GM10248 (cell line): ENCODE data around the gene IFT74.
"Not testable (repeated sequence)": the region's sequence is repeated elsewhere in the genome, so short reads cannot be mapped to it uniquely, and the experiment has no call there.

Experiments
- CTCF ChIA-PET: fragments of 300-600 bp; sonication (Branson Sonifier 250); formaldehyde crosslinking; extraction: SDS; loops from one replicate; lab custom pipeline; 2021; ENCODE audit warnings: antibody characterized with exemption; lab: Yijun Ruan, JAX
- POLR2A ChIA-PET: fragments of 350-650 bp; sonication (Branson Sonifier 250); formaldehyde crosslinking; extraction: SDS; loops from one replicate; lab custom pipeline; 2020; ENCODE audit warnings: antibody characterized with exemption; lab: Yijun Ruan, JAX
- DNase-seq: peaks from one replicate; pipeline ENCODE4 v3.0.0; 2012; ENCODE audit errors: extremely low spot score
- TF ChIP-seq, protein P1 (sequence below): IDR thresholded peaks from 2 replicates; pipeline ENCODE4 v1.5.1; 2012; ENCODE audit warnings: mild to moderate bottlenecking, low read depth; ENCODE audit errors: extremely low read depth, missing control alignments, control extremely low read depth

The IFT74 gene

GRCh38 chr9:27090231-27090630 is 134.0 kb downstream of the IFT74 start:
- TF ChIP-seq, protein P1, sequence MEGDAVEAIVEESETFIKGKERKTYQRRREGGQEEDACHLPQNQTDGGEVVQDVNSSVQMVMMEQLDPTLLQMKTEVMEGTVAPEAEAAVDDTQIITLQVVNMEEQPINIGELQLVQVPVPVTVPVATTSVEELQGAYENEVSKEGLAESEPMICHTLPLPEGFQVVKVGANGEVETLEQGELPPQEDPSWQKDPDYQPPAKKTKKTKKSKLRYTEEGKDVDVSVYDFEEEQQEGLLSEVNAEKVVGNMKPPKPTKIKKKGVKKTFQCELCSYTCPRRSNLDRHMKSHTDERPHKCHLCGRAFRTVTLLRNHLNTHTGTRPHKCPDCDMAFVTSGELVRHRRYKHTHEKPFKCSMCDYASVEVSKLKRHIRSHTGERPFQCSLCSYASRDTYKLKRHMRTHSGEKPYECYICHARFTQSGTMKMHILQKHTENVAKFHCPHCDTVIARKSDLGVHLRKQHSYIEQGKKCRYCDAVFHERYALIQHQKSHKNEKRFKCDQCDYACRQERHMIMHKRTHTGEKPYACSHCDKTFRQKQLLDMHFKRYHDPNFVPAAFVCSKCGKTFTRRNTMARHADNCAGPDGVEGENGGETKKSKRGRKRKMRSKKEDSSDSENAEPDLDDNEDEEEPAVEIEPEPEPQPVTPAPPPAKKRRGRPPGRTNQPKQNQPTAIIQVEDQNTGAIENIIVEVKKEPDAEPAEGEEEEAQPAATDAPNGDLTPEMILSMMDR, result no peak
- DNase-seq, result no peak
- CTCF ChIA-PET, result no interaction called here
- POLR2A ChIA-PET, result no interaction called here

- CTCF ChIA-PET, result no interaction called here
- TF ChIP-seq, protein P1, result no peak
- no peak for DNase-seq
- POLR2A ChIA-PET, result no interaction called here
Measured at GRCh38 chr9:27090711-27091110, 134.5 kb downstream of the IFT74 start.

- POLR2A ChIA-PET, DNase-seq: not testable (repeated sequence)
- CTCF ChIA-PET, result interaction anchor here (1.7 kb wide), 1 partner anchor 45 kb away, joined by 3 read pairs; no protein-coding TSS in a partner anchor
Measured at GRCh38 chr9:27092496-27092895, 136.3 kb downstream of the IFT74 start.

- CTCF ChIA-PET, result interaction anchor here (1.7 kb wide), 1 partner anchor 11 kb away, joined by 7 read pairs; no protein-coding TSS in a partner anchor
- POLR2A ChIA-PET, DNase-seq: not testable (repeated sequence)
Measured at GRCh38 chr9:27093384-27094067, 137.3 kb downstream of the IFT74 start.

DNA sequence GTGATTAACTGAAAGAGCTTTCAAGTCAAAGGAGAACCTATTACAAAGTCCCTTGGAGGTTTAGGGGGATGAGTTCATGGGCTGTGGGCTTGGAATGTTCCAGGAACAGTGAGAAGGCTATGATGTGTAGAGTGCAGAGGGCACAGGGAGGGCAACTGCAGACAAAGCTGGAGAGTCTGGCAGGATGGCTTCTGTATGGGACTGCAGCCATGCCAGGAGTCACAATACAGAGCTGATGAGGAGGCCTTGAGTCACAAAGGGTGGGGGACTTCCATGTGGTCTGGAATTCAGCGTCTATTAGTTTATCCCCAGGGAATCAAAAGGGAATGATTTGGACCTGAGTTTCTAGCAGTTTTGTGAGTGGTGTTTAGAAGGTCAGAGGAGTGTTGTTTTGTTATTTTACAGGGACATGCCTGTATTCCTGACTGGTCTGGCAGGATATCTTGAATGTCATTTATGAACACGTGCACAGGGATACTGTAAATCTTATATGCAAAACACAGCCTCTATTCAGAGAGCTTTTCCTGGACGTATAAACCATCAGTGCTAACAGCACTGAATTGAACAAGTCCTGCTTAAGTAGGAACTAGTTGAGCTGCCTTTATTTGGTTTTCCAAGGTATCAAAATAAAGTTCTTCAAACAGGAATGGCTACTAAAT is 138.6 kb downstream of the IFT74 start:
- TF ChIP-seq, protein P1, result no peak
- no peak for DNase-seq
- CTCF ChIA-PET, result interaction anchor here (0.9 to 1.7 kb wide), 3 partner anchors 9 to 27 kb away, joined by 3 to 7 read pairs (median 3); no protein-coding TSS in a partner anchor
- POLR2A ChIA-PET, result no interaction called here

GRCh38 chr9:27107241-27107640 is 151.0 kb downstream of the IFT74 start:
- DNase-seq, result no peak
- TF ChIP-seq, protein P1, result no peak
- ChIA-PET CTCF (no interaction called here), POLR2A (no interaction called here)

- TF ChIP-seq, protein P1, result no peak
- ChIA-PET POLR2A (no interaction called here), CTCF (no interaction called here)
- no peak for DNase-seq
Measured at GRCh38 chr9:27108981-27109541, 152.8 kb downstream of the IFT74 start, which contains the start of gene TEK. TSS of gene TEK (plus strand) at chr9:27109225. CDS start at chr9:27109591, 366 bp downstream.
